HG02798 (cell line): ENCODE measurements around the gene PREX1.

Source experiments
- ATAC-seq: cut with Tn5 transposase; IDR thresholded peaks from one replicate; pipeline ENCODE4 v1.9.1; 2021; ENCODE audit warnings: mild to moderate bottlenecking; ENCODE audit not compliant: unreplicated experiment, poor library complexity

PREX1 gene

DNA sequence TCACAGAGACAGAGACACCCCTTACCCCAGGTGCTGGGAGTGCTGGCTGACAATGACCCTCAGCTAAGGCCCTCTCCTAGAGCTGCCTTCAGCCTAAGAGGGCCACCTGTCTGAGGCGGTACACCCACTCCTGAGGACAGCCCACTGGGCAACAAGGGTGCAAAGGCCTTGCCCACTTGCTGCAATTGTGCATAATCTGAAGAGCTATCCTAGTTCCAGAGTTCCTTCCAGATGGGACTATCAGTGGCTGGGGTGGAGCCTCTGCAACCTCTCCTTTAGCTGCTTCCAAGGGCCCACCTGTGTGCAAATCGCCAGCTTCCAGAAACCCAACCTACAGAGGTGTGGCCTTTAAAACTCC, 87.5 kb downstream of the PREX1 start:
- ATAC-seq, result peak; percentile 11

DNA sequence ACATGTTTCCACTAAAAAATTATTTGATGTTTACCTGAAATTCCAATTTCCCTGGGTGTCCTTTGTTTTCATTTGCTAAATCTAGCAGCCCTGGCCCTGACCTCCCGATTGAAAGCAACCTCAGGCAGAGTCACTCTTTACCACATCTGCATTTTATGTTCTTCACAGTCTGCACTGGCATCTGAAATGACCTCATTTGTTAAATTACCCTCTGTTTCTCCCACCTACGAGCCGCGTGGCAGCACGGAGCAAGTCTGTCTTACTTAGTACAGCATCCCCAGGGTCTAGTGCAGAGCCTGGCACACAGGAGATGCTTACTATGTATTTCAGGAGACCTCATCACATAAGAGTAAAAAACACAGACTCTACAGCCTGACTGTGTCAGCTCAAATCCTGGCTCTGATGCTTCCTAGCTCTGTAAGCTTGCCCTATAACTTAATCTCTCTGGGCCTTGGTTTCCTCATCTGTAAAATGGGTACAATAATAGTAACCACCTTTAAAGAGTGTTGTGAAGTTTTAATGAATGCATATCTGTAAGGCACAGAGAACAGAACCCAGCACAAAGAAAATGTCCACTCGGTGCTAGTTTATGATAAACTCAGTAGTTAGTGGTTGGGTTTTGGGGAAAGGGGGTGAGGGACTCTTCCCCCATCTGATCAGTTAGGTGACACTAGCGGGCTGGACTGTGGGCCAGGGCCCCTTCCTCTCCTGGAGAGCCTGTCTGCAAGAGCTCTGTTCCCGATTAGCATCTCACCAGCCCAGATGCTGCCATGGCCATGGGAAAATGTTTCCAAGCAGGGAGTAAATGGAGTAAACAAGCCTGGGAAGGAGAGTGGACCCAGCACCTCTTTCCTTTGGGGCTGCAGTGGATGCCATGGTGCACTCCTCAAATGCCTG, 88.2 kb downstream of the PREX1 start:
- no peak for ATAC-seq

DNA sequence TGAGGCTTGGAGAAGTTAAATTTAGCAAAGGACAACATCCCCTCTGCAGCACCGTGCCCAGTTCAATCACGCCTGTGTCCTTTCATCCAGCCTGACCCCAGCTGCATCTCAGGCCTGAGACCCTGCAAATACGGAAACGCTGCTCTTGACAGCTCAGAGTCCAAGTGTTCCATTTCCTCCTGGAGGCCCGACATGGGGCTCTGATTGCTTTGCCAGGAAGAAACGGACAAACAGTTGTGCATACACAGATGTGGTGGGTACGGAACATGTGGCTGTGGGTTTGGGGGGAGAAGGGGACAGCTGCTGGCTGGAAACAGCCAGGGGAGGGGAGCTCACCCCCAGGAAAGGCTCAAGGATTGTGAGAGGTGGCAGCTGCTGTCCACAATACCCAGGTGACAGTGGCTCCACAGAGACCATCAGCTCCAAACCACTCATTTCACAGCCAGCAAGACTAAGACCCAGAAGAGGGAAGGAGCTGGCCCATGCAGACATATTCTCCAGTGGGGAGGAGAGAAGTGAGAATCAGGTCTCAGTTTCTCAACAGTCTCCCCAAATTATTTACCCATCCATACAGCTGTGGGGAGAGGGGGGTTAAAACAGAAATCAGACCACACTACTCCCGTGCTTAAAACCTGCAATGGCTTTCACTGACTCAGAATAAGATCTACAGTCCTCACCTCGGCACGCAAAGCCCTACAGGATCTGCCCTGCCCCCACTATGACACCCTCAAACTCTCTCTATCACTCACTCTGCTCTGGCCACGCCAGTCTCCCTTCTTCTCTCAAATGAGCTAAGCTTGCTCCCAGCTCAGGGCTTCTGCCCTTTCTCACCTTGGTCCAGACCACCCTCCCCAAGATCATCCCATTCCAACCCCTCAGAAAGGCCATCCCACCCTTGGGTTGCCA, 89.1 kb downstream of the PREX1 start:
- ATAC-seq, result peak; percentile 66

DNA sequence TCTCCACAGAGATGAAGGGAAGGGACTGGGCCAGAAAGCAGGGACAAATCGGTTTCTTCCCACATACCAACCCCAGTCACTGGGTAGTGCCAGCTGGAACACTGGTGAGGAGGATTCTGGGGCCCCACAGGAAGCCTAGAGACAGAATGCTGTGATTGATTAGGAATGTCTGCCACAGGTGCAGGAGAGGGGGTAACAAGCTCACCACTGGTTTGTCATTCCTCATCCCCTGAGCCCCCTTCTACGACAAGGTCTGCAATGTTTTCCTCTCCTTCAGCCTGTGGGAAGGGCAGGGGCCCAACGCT, 89.8 kb downstream of the PREX1 start:
- no peak for ATAC-seq

DNA sequence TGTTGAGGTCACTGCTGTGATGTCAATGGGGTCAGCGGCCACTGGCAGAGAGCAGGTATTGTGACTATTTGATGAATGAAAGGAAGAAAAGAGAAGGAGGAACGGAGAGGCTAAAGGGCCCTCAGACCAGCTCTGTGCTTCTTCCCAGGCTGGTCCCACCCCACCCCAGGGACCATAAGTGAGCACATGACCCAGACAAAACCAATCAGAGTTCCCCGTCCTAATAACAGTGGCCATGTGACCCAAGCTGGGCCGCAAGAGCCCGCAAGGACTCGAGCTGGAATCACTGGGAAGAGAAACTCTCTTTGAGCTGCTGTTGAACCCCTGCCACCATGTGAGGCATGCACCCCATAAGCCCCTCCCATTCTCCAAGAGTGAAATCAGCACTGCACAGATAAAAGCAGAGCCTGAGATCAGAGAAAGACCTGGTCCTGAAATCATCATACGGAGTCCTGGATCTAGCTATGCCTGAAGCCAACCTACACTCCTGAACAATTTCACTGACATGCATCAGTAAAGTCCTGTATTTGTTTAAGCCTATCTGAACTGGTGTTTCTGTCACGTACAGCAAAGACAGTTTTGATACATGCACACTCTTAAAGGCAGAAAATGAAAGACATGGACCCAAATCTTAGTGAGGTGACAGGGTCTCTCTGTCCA, 90.2 kb downstream of the PREX1 start:
- ATAC-seq, result no peak

DNA sequence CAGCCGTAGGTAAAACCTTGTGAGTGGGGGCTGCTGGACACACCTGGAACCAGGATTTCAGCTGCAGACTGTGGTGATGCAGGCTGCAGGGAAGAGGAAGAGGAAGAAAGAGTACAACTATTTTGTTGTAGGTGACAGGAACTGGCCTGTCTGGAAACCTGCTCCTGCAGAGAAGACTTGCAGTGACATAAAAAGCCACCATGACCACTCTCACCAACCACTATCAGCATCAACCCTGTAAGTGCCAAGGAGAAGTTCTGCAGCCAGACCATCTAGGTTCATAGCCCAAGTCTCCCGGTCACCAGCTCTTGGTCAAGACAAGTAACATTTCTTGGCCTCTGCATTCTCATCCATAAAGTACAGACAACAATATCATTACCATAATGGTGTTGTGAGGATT, 91.2 kb downstream of the PREX1 start:
- no peak for ATAC-seq

DNA sequence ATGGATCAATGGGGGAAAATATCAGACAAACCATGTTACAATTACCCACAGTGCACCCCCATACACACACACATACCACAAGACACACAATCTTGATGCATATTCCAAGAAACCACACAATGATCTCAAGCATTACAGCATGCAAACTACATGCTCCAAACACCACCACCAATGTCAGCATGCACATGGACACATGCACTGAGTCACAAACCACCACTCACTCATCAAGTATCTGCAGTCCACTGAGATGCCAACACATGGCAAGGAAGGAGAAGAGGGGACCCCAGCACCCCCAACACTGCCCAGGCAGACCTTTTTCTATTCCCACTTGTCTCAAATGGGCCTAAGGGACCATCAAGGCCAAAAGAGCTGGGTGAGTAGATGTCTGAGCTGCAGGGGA, 91.6 kb downstream of the PREX1 start:
- ATAC-seq, result no peak

DNA sequence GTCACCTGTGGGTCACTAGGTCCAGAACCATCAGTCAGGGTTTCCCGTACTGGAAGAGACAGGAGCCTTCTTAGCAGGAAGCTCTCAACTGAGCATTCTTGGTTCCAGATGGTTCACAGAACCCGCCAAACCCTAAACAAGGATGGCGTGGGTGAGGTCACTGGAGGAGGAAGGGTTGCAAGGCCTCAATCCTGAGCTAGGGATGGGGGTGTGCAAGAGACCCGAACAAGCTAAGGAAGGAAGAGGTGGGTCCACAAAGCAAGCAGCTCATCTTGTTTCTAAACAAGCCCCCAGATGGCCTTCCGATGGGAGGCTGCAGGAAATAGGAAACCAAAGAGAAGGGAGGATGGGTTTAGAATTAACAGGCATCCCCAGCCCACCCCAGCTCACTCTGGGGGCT, 92.7 kb downstream of the PREX1 start:
- ATAC-seq, result no peak

DNA sequence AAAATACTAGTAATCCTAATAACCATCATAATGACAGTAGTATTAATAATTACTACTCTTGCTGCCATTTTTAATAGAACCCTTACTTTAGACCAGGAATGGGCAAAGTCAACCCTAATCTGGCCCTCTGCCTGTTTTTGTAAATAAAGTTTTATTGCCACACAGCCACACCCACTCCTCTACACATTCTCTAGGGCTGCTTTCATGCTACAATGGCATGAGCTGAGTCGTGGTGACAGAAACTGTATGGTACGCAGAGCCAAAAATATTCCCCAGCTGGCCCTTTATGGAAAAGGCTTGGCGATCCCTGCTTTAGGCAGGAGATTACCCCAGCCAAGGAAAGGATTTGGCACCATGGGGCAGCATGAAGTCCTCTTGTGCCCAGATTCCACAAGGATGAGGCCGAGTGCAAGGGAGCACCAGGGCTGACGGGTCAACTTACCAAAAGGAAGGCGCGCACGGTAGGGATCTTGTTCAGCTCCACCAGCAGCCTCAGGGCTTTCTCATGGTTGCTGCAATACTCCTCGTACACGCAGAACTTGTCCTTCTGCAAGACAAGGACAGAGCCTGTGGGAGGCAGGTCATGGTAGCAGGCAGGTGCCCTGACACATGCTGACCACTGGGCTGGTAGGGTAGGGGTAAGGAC, 93.6 kb downstream of the PREX1 start:
- no peak for ATAC-seq

DNA sequence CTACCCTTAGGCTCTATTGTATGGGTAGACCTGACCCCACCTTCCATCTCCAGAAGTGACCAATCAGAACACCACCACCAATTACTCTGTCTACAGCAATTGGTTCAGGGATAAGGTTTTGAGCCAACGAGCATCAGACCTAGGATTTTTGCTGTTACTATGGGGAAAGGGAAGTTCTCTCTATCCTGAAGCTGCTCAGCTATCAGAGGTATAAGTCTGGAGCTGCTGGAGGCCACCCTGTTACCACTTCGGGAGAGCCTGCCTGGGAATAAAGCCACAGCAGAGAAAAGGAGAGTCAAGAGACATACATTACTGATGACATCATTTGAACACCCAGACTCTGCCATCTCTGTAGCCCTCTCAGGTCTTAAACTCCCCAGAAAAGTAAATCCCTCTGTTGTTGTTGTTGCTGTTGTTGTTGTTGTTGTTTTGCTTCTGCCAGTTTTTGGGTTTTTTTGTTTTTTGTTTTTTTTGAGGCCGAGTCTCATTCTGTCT, 94.5 kb downstream of the PREX1 start:
- no peak for ATAC-seq

DNA sequence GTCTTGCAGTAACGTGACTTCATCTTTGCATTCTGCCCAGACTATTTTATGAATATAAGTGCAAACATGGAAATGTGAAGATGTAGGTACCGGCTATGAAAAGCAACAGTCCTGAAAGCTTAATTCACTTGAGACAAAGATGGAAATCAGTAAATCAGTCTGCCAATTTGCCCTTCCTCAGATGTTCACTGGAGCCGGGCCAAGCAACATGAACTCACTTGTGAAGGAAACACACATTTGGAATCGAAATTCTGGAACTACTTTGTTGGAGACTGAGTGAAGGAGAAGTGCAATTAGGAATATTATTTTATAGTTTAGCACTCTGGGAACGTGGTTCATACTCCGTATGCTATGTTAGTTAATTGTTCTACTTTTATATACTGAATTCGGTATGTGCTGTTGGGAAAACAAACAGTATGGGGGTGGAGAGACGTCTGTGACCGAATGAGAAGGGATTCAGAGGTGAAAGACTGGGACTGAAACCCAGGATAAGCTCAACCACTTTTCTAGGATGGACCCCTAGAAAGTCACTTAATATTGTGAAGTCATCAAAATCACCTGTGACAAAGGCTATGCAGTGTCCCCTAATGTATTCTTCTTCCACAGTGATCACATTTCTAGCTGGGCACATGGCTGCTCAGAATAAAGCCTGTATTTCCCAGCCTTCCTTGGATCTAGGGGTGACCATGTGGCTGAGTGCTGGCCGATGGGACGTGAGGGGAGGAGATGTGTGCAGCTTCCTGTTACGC, 95.5 kb downstream of the PREX1 start:
- ATAC-seq, result no peak

DNA sequence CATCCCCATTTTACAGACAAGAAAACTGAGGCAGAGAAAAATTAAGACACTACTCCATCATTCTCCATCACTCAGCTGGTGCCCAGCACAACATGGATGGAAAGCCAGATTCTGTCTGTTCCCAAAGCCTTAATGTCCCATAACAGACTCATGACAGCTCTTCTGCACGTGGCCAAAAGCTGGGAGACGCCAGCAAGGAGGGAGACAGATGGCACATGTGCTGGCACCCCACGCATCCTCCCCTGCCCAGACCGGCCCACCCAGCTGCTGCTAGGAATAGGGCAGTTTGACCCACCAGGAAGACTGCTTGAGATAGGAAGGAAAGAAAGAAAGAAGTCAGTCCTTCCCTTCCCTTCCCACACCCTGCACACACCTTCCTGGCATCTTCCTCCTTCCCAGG, 96.3 kb downstream of the PREX1 start:
- ATAC-seq, result no peak

DNA sequence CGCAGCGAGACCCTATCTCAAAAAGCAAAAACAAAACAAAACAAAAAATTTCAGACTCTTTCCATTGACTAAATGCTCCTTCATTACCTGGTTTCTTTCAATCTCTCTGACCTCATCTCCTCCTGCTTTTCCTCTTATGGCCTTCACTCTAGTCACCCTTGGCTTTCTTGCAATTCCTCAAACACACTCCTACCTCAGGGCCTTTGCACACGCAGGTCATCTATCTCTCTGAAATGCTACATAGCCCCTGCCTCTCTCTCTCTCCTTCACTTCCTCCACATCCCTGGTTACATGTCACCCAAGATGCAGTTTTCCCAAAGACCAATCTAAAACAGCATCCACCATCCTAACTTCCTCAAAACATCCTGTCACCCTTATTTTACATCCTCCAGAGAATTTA, 96.8 kb downstream of the PREX1 start:
- ATAC-seq, result no peak

DNA sequence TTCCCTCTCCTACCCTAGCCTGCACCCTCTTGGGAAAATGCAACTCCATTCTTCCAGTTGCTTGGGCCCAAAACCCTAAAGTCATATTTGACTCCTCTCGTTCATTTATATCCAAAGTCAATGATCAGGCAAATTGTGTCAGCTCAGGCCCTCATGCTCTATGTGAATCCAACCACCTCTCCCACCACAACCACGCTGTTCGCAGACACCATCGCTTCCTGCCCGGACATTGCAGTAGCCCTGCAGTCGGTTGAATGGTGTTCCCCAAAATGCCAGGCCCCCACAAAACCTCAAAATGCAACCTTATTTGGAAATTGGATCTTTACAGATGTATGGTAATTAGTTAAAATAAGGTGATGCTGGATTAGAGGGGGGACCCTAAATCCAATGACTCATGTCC, 98.3 kb downstream of the PREX1 start:
- ATAC-seq, result no peak

DNA sequence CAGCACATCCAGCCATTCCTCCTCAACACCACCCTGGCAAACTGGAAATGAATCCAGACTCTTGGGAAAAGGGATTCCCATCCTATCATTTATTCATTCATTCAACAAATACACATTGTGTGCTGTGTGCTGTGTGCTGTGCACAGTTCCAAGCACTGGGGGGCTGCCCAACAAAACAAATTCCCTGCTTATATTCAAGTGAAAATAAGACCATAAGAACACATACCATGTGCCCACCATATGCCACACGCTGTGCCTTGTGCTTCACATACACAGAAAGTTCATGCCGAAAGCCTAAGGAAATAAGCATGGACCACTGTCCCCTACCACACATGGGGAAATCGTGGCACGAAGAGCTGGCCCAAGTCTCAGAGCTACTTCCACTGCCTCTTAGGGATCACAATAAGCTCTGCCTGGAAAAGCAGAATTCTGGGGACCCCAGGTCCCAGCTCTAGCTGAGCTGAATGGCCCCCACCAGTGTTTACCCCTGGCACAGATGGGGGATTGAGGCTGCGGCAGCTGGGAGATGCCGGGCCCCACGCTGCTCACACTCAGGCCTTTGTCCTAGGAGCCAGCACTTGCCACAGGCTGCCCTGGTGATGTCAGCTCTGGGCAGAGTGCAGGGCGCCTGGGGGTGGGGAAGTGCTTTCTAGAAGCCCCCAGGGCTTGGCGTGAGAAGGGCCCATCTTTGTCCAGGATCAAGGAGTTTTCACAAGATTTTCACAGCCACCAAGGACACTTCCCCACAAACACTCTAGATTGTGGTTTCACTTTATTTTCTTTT, 99.6 kb downstream of the PREX1 start:
- no peak for ATAC-seq

DNA sequence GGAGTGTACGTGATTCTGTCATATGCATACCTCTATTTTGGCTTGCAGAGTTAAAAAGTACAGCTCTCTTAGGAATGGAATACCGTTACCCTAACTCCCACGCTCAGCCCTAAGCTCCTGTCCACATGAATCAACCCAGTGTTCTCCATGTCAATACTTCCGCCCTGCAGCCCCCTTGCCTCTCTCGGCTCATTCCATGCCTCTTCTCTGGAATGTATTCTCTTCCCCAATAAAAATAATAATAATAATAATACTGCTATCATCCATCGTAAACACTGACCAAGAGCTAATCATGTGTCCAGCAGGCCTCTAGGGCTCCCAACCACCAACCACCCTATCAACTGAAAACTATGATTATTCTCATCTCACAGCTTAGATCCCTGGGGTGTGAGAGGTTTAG, 100.6 kb downstream of the PREX1 start:
- no peak for ATAC-seq

DNA sequence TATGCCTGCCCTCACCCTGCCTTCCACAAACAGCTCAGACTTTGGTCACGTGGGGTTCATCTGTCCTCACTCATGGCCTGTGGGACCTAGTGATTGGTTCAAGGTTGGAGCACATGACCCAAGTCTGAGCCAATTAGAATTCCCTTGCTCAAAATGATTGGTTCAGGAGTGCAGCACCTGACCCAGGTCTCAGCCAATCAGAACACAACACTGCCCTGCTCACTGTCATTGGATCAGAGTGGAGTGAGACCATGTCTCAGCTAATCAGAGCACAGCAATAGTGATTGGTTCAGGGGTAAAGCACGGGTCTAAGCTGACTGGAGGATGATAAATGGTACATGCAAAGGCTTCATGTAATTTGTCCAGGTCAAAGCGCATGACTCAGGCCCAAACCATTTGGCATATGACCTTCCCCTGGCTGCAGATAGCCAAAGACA, 102.2 kb downstream of the PREX1 start:
- ATAC-seq, result no peak

DNA sequence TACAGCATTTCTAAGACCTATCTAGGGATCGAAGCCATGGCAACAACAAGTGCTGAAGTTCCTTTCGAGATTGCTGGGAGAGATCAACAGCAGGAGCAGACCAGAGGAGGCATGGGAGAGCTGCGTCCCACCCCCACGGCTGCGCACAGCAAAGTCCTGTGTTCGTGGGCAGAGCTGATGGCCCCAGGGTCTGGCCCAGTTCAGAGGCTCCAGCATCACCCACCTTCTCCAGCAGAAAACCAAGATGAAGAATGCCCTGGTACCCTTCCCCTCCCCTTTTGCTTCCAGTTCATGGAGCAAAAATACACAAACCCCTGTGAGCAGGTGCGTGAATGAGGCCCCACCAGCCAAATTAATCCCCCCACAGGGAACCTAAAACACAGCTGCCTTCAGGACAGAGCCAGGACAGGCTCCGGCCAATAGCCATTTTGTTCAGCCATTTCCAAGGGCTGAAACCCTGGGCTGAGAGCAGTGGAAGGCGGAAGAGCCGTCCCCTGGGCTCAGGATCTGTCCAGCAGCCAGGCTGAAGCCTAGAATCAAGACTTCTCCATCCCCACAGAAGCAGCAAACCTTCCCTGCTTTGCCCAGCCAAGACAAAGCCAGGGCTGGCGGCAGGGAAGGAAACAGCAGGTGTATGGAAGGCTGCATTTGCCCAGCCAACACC, 102.8 kb downstream of the PREX1 start:
- ATAC-seq, result no peak
